Activated naive CD4-positive, alpha-beta T cell treated with anti-CD3 and anti-CD28 coated beads, Interleukin-2, amount 50 U/mL, for 24 hours (primary cell): ENCODE data around the gene TUBGCP5.
"Not testable (repeated sequence)": the region's sequence is repeated elsewhere in the genome, so short reads cannot be mapped to it uniquely, and the experiment has no call there.

Experiments used
- H3K27ac Mint-ChIP-seq: one replicate; pipeline ENCODE4 v1.8.0; 2021; ENCODE audit warnings: mild to moderate bottlenecking, mixed read lengths
- H3K27me3 Mint-ChIP-seq: one replicate; pipeline ENCODE4 v1.8.0; 2021; ENCODE audit warnings: mixed read lengths
- H3K36me3 Mint-ChIP-seq: one replicate; pipeline ENCODE4 v1.8.0; 2021; ENCODE audit warnings: mixed read lengths
- H3K4me1 Mint-ChIP-seq: one replicate; pipeline ENCODE4 v1.8.0; 2021; ENCODE audit warnings: mixed read lengths
- H3K4me3 Mint-ChIP-seq: one replicate; pipeline ENCODE4 v1.8.0; 2021; ENCODE audit warnings: mild to moderate bottlenecking, mixed read lengths
- H3K9me3 Mint-ChIP-seq: one replicate; pipeline ENCODE4 v1.8.0; 2021; ENCODE audit warnings: mixed read lengths

TUBGCP5 gene

GRCh38 chr15:23039143-23039916 lies at the start of gene TUBGCP5:
TUBGCP5 (minus strand) TSS chr15:23039569; CDS start chr15:23039543, 26 bp downstream.
- Mint-ChIP-seq H3K36me3 (peaks cover 5% of the 10 kb centered on the region), H3K27me3 (no peaks in the 10 kb centered on the region), H3K4me1 (peaks cover 30% of the 10 kb centered on the region), H3K4me3 (peak within 1 kb of the TSS; percentile 91), H3K9me3 (no peaks in the 10 kb centered on the region), H3K27ac (peak within 1 kb of the TSS; percentile 98)

- no peaks in the 10 kb centered on the region for H3K9me3 Mint-ChIP-seq
- H3K27ac Mint-ChIP-seq: no peak overlapping the region
- H3K27me3 Mint-ChIP-seq: no peaks in the 10 kb centered on the region
- no peaks in the 10 kb centered on the region for H3K4me1 Mint-ChIP-seq
- H3K4me3 Mint-ChIP-seq: no peak overlapping the region
- H3K36me3 Mint-ChIP-seq: no peaks in the 10 kb centered on the region
These were observed 43.7 kb upstream of the TUBGCP5 start for GRCh38 chr15:23083115-23083514.

- H3K9me3 Mint-ChIP-seq, H3K27ac Mint-ChIP-seq, H3K27me3 Mint-ChIP-seq, H3K36me3 Mint-ChIP-seq, H3K4me3 Mint-ChIP-seq, H3K4me1 Mint-ChIP-seq: not testable (repeated sequence)
These were observed 42.8 kb upstream of the TUBGCP5 start for GRCh38 chr15:23081996-23082737.

- peaks cover 1% of the 10 kb centered on the region for H3K27me3 Mint-ChIP-seq
- H3K36me3 Mint-ChIP-seq: no peaks in the 10 kb centered on the region
- no peak overlapping the region for H3K4me3 Mint-ChIP-seq
- H3K27ac Mint-ChIP-seq: no peak overlapping the region
- H3K4me1 Mint-ChIP-seq: no peaks in the 10 kb centered on the region
- H3K9me3 Mint-ChIP-seq: no peaks in the 10 kb centered on the region
These were observed 41.9 kb upstream of the TUBGCP5 start for GRCh38 chr15:23081271-23081670.

GRCh38 chr15:23079766-23080165 lies 40.4 kb upstream of the TUBGCP5 start:
- Mint-ChIP-seq H3K36me3 (no peaks in the 10 kb centered on the region), H3K9me3 (no peaks in the 10 kb centered on the region), H3K4me1 (no peaks in the 10 kb centered on the region), H3K4me3 (no peak overlapping the region), H3K27ac (no peak overlapping the region), H3K27me3 (peaks cover 4% of the 10 kb centered on the region)

GRCh38 chr15:23075927-23076326 lies 36.6 kb upstream of the TUBGCP5 start:
- Mint-ChIP-seq H3K36me3 (no peaks in the 10 kb centered on the region), H3K27ac (no peak overlapping the region), H3K4me1 (no peaks in the 10 kb centered on the region), H3K9me3 (no peaks in the 10 kb centered on the region), H3K4me3 (no peak overlapping the region), H3K27me3 (peaks cover 8% of the 10 kb centered on the region)

- Mint-ChIP-seq H3K4me3 (no peak overlapping the region), H3K27me3 (peaks cover 8% of the 10 kb centered on the region), H3K27ac (no peak overlapping the region), H3K9me3 (no peaks in the 10 kb centered on the region), H3K36me3 (no peaks in the 10 kb centered on the region), H3K4me1 (no peaks in the 10 kb centered on the region)
These were observed 35.3 kb upstream of the TUBGCP5 start for GRCh38 chr15:23074684-23075083.

- Mint-ChIP-seq H3K4me1 (no peaks in the 10 kb centered on the region), H3K4me3 (no peak overlapping the region), H3K27me3 (peaks cover 8% of the 10 kb centered on the region), H3K27ac (no peak overlapping the region), H3K9me3 (no peaks in the 10 kb centered on the region), H3K36me3 (no peaks in the 10 kb centered on the region)
These were observed 34.7 kb upstream of the TUBGCP5 start for GRCh38 chr15:23073890-23074646.

GRCh38 chr15:23072633-23073032 lies 33.3 kb upstream of the TUBGCP5 start:
- H3K27me3 Mint-ChIP-seq: peaks cover 8% of the 10 kb centered on the region
- no peaks in the 10 kb centered on the region for H3K4me1 Mint-ChIP-seq
- no peak overlapping the region for H3K4me3 Mint-ChIP-seq
- H3K27ac Mint-ChIP-seq: no peak overlapping the region
- no peaks in the 10 kb centered on the region for H3K36me3 Mint-ChIP-seq
- no peaks in the 10 kb centered on the region for H3K9me3 Mint-ChIP-seq

- Mint-ChIP-seq H3K4me3 (no peak overlapping the region), H3K27me3 (peaks cover 6% of the 10 kb centered on the region), H3K36me3 (no peaks in the 10 kb centered on the region), H3K9me3 (no peaks in the 10 kb centered on the region), H3K27ac (no peak overlapping the region), H3K4me1 (no peaks in the 10 kb centered on the region)
These were observed 30.3 kb upstream of the TUBGCP5 start for GRCh38 chr15:23069496-23070166.

- H3K27me3 Mint-ChIP-seq: peaks cover 7% of the 10 kb centered on the region
- no peaks in the 10 kb centered on the region for H3K9me3 Mint-ChIP-seq
- H3K4me1 Mint-ChIP-seq: no peaks in the 10 kb centered on the region
- no peak overlapping the region for H3K27ac Mint-ChIP-seq
- no peaks in the 10 kb centered on the region for H3K36me3 Mint-ChIP-seq
- H3K4me3 Mint-ChIP-seq: no peak overlapping the region
These were observed 28.0 kb upstream of the TUBGCP5 start for GRCh38 chr15:23067416-23067815.

- no peaks in the 10 kb centered on the region for H3K9me3 Mint-ChIP-seq
These were observed 26.5 kb upstream of the TUBGCP5 start for GRCh38 chr15:23065836-23066235.

GRCh38 chr15:23064156-23064555 lies 24.8 kb upstream of the TUBGCP5 start:
- Mint-ChIP-seq H3K9me3 (no peaks in the 10 kb centered on the region), H3K36me3 (peaks cover 1% of the 10 kb centered on the region), H3K27ac (no peak overlapping the region), H3K4me1 (no peaks in the 10 kb centered on the region), H3K4me3 (no peak overlapping the region), H3K27me3 (peaks cover 3% of the 10 kb centered on the region)

More at GRCh38 chr15:23065836-23066235, 26.5 kb upstream of the TUBGCP5 start:
- no peak overlapping the region for H3K4me3 Mint-ChIP-seq
- H3K27me3 Mint-ChIP-seq: peaks cover 3% of the 10 kb centered on the region
- no peak overlapping the region for H3K27ac Mint-ChIP-seq
- no peaks in the 10 kb centered on the region for H3K36me3 Mint-ChIP-seq
- no peaks in the 10 kb centered on the region for H3K4me1 Mint-ChIP-seq

- H3K4me3 Mint-ChIP-seq: no peak overlapping the region
- peaks cover 3% of the 10 kb centered on the region for H3K27me3 Mint-ChIP-seq
- H3K4me1 Mint-ChIP-seq: no peaks in the 10 kb centered on the region
- H3K36me3 Mint-ChIP-seq: peaks cover 1% of the 10 kb centered on the region
- H3K27ac Mint-ChIP-seq: no peak overlapping the region
- peaks cover 4% of the 10 kb centered on the region for H3K9me3 Mint-ChIP-seq
These were observed 18.3 kb upstream of the TUBGCP5 start for GRCh38 chr15:23057707-23058106.

- no peak overlapping the region for H3K4me3 Mint-ChIP-seq
- H3K36me3 Mint-ChIP-seq: peaks cover 1% of the 10 kb centered on the region
- no peaks in the 10 kb centered on the region for H3K4me1 Mint-ChIP-seq
- peaks cover 3% of the 10 kb centered on the region for H3K27me3 Mint-ChIP-seq
- no peak overlapping the region for H3K27ac Mint-ChIP-seq
- H3K9me3 Mint-ChIP-seq: peaks cover 4% of the 10 kb centered on the region
These were observed 15.9 kb upstream of the TUBGCP5 start for GRCh38 chr15:23055316-23055715.
